Right lobe of liver (tissue), 6 donors: Measurements from ENCODE around the gene USP38. TPM values are rescaled to one million over a fixed set of nuclear protein-coding genes. Genes with fewer than 3 reads are reported as not detected.

Experiments used
- ATAC-seq, 4 donors: fragments of 200-7000 bp; cut with Tn5 transposase; one replicate each; pipeline ENCODE4 v1.9.1; 2020; ENCODE audit warnings: mild to moderate bottlenecking in 4 of 4, moderate library complexity in 4 of 4
- DNase-seq, 3 donors: peaks; one replicate each; pipeline ENCODE4 v3.0.0-alpha.2; 2020
- H3K27ac ChIP-seq, 3 donors: fragments of 200-600 bp; one replicate each; pipeline ENCODE4 v1.8.0; 2022
- H3K27me3 ChIP-seq, 2 donors: fragments of 200-600 bp; one replicate each; pipeline ENCODE4 v1.8.0; 2022
- H3K36me3 ChIP-seq, 4 donors: fragments of 200-600 bp; sonication (generic) in 1 of 4; one replicate each; pipeline versions ENCODE4 v1.5.1 to v1.8.0; 2017 to 2022; ENCODE audit warnings: control low read depth in 1 of 4
- H3K4me1 ChIP-seq, 4 donors: fragments of 200-600 bp; sonication (generic) in 1 of 4; one replicate each; pipeline versions ENCODE4 v1.5.1 to v1.8.0; 2017 to 2022; ENCODE audit warnings: control low read depth in 1 of 4
- H3K4me3 ChIP-seq, 3 donors: fragments of 200-600 bp; one replicate each; pipeline ENCODE4 v1.8.0; 2022
- H3K9me3 ChIP-seq, 4 donors: fragments of 200-600 bp; sonication (generic) in 1 of 4; one replicate each; pipeline versions ENCODE4 v1.5.1 to v1.8.0; 2017 to 2022; ENCODE audit warnings: control low read depth in 1 of 4
- CTCF ChIP-seq, 4 donors: fragments of 200-600 bp in 3 of 4; fragments of 450-650 bp in 1 of 4; IDR thresholded peaks; one replicate each; pipeline versions ENCODE4 v1.5.1 to v1.8.0; 2016 to 2022; ENCODE audit warnings: antibody characterized with exemption in 4 of 4, mild to moderate bottlenecking in 2 of 4
- POLR2A ChIP-seq: fragments of 450-650 bp; IDR thresholded peaks from one replicate; pipeline ENCODE4 v1.6.1; 2017; ENCODE audit warnings: antibody characterized with exemption, mild to moderate bottlenecking
- WGBS: methylation state at CpG from one replicate; pipeline ENCODE4 v1.1.6; 2018; ENCODE audit warnings: low coverage, low lambda C conversion rate; ENCODE audit not compliant: insufficient coverage; ENCODE audit errors: missing lambda C conversion rate; 5-methylcytosine and 5-hydroxymethylcytosine counted together
- intact Hi-C, 2 donors: fragments of 100-400 bp; cut with DNase I; formaldehyde crosslinking; loops; one replicate each; pipeline versions ENCODE4 v1.11.2 to v1.14.1; 2022
- long read RNA-seq: library from polyadenylated mRNA; unstranded; transcript quantifications from one replicate; pipeline ENCODE4 v2.0.0, GENCODE V29; 2019
- total RNA-seq, 6 experiments: library from RNA; depleted of rRNA in 2 of 6; stranded (reverse); fragments of >200 nt in 2 of 6; fragmentation: NEBNext Ultra II Directional in 3 of 6; extraction: Animal tissue kit (Norgen Biotek cat#: 25700) in 3 of 6; gene quantifications; one replicate each; pipeline versions ENCODE4 v1.1.0 to v1.2.4, GENCODE V29; 2016 to 2023
- donor health status: DM: no; HTN: yes; CAD: no.
- donor health status: DM: no; HTN: no; CAD: no.
- donor health status: DM: no; HTN: no; CAD: no.
- donor health status: DM: no; HTN: yes; CAD: no.
- donor health status: DM: no; HTN: yes; CAD: no.

The USP38 gene
- total RNA-seq = 10 to 100 TPM; 21.0 to 24.6 (median 21.4) TPM
- long read RNA-seq, full-length matches to known transcripts = 2 of 4 reads
- long read RNA-seq, partial matches to known transcripts = 2 of 4 reads
- long read RNA-seq, other reads (novel, unspliced or antisense) = 0 of 4 reads

GRCh38 chr4:143184503-143185252 lies at the start of gene USP38:
Gene USP38 (plus strand): TSS chr4:143184917. CDS start chr4:143185451, 534 bp downstream.
- TF ChIP-seq CTCF (IDR thresholded peaks at IDR 0.05) (peak in 2 of 4 donors; percentile 7), POLR2A (peak; percentile 79)
- intact Hi-C loops = no loop called here
- Histone ChIP-seq H3K27me3 (no peaks in the 10 kb centered on the region), H3K9me3 (no peaks in the 10 kb centered on the region), H3K36me3 (peaks cover 0 to 8% (median 0%) of the 10 kb centered on the region in 4 donors), H3K4me3 (peak within 1 kb of the TSS; percentile 84 to 90 (median 84)), H3K4me1 (peaks cover 0 to 34% (median 0%) of the 10 kb centered on the region in 4 donors), H3K27ac (peak within 1 kb of the TSS; percentile 85 to 88 (median 85))
- DNase-seq (peak; percentile 92 to 96 (median 95)), ATAC-seq (peak; percentile 88 to 97 (median 93))
- WGBS = under 1% methylated on average over 35 of the region's 71 CpGs

GRCh38 chr4:143135358-143135757 lies 49.4 kb upstream of the USP38 start:
- ATAC-seq = no peak
- TF ChIP-seq POLR2A (no peak), CTCF (IDR thresholded peaks at IDR 0.05) (no peak)
- no peaks in the 10 kb centered on the region for H3K27me3 ChIP-seq
- no peaks in the 10 kb centered on the region for H3K36me3 ChIP-seq
- H3K27ac ChIP-seq = no peak overlapping the region
- H3K4me1 ChIP-seq = no peaks in the 10 kb centered on the region
- intact Hi-C loops = no loop called here
- no peak overlapping the region for H3K4me3 ChIP-seq
- H3K9me3 ChIP-seq = no peaks in the 10 kb centered on the region
- 65% methylated on average over 5 of the region's 5 CpGs for WGBS
- no peak for DNase-seq

- intact Hi-C loops = no loop called here
- WGBS = 58% methylated on average over 2 of the region's 4 CpGs
- TF ChIP-seq POLR2A (no peak), CTCF (IDR thresholded peaks at IDR 0.05) (no peak)
- Histone ChIP-seq H3K27ac (no peak overlapping the region), H3K4me1 (no peaks in the 10 kb centered on the region), H3K9me3 (no peaks in the 10 kb centered on the region), H3K36me3 (no peaks in the 10 kb centered on the region), H3K4me3 (no peak overlapping the region), H3K27me3 (no peaks in the 10 kb centered on the region)
- DNase-seq (no peak), ATAC-seq (no peak)
Observed at GRCh38 chr4:143140696-143141095, 44.0 kb upstream of the USP38 start.

DNA sequence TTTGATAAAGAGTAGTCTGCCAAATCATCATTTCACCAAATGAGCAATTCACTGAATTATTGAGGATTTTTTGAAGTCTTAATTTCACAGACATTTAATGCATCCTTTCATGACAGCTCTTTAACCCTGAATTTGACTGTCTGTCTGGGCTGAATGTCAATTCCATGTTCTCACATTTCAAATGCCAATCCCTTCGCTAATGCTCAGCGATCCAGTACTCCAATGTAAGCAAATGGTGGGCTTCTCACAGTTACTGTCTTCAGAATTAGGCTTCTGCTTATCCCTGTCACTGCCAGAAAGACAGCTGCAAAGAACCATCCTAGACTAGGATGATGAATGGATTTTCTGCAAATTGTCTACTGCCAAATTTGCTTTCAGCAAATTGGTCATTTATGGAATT lies 36.2 kb upstream of the USP38 start:
- Histone ChIP-seq H3K4me3 (no peak overlapping the region), H3K36me3 (no peaks in the 10 kb centered on the region), H3K27me3 (no peaks in the 10 kb centered on the region), H3K4me1 (no peaks in the 10 kb centered on the region), H3K27ac (no peak overlapping the region), H3K9me3 (peaks cover 0 to 13% (median 2%) of the 10 kb centered on the region in 4 donors)
- WGBS = 86% methylated on average over 2 of the region's 2 CpGs
- intact Hi-C loops = no loop called here
- TF ChIP-seq POLR2A (no peak), CTCF (IDR thresholded peaks at IDR 0.05) (no peak)
- no peak for ATAC-seq
- no peak for DNase-seq
